Forelimb muscle (tissue), 1 donor: ENCODE measurements around the gene LSG1. TPM values are rescaled to one million over a fixed set of nuclear protein-coding genes. Genes with fewer than 3 reads are reported as not detected.

Experiments used
- DNase-seq: peaks from one replicate; pipeline ENCODE4 v3.0.0-alpha.2; 2013; ENCODE audit warnings: low read depth
- polyA plus RNA-seq: library from polyadenylated mRNA; unstranded; fragments of 120-200 nt; gene quantifications from one replicate; pipeline ENCODE4 v1.2.1, GENCODE V29; 2013; ENCODE audit not compliant: insufficient read length

Gene LSG1
- polyA plus RNA-seq = 24.9 TPM

- peak; percentile 94 for DNase-seq
Observed at GRCh38 chr3:194671900-194672808, at the start of gene LSG1. LSG1 (minus strand) TSS chr3:194672191; CDS start chr3:194672162, 29 bp downstream.

GRCh38 chr3:194720048-194720447 lies 48.1 kb upstream of the LSG1 start:
- no peak for DNase-seq

DNA sequence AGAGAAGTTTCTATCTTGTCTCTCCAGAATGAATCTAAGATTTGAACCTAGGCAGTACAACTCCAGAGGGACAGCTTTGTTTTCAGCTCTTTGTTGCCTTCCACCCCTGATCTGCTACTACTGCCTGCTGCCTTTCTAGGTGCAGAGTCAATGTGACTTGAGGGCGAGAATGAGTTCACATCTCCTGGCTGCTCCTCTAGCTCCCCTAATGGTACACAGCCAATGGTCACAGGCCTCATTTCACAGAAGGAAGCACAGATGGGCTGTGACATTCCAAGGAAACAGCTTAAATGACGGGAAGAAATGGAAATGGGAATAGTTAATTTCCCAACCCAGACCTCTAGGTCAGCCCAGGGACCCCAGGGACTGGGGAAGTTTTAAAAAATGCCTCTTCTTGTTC lies 46.1 kb upstream of the LSG1 start:
- no peak for DNase-seq

DNA sequence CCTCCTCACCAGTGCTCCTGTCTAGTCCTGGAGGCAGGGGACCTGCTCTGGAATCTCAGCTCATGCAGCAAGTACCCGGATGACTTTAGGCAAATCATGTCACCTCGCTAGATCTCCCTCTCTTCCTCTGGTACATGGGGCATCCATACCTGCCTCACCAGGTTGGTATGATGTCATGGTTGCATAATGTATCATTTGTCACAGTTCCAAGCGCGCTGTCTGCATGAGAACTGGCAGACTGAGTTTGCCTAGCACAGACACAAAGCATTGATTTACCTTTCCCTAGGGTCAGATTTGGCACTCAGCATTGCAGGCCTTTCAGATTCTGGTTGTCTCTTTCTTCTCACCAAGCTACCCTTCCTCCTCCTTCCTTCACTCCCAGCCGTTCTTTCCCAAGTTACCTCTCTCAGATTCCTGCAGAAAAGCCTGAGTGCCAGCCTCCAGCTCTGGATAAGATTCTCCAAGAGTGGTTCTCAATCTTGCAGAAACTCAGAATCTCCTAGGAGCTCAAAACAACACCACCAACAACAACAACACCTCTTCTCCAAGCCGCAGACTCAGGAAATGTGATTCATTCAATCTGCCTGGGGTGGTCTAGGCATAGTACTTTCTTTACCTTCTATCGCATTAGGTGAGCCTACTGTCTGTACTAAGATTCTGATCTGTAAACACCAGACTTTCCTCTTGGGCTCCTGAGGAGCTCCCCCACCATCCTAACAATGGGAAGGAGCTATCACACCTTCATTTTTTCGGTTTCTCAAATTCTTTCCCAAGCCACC lies 43.2 kb upstream of the LSG1 start:
- DNase-seq = no peak

- no peak for DNase-seq
Observed at GRCh38 chr3:194714564-194714963, 42.6 kb upstream of the LSG1 start.

DNA sequence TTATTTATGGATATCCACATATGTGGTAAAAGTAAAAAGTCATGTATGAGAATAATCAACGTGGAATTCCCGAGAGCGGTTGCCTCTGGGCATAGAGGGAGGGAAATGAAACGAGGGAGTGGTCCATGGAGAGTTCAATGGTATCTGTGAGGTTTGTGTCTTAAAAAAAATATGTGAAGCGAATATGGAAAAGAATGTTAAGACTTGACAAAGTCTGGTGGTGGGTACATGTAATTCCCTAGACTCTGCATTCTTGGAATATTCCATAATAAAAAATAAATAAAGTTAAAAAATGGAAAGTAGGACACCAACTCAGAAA lies 42.1 kb upstream of the LSG1 start:
- no peak for DNase-seq

- DNase-seq = no peak
Observed at GRCh38 chr3:194713299-194714136, 41.5 kb upstream of the LSG1 start.

- no peak for DNase-seq
Observed at GRCh38 chr3:194711913-194712312, 39.9 kb upstream of the LSG1 start.

DNA sequence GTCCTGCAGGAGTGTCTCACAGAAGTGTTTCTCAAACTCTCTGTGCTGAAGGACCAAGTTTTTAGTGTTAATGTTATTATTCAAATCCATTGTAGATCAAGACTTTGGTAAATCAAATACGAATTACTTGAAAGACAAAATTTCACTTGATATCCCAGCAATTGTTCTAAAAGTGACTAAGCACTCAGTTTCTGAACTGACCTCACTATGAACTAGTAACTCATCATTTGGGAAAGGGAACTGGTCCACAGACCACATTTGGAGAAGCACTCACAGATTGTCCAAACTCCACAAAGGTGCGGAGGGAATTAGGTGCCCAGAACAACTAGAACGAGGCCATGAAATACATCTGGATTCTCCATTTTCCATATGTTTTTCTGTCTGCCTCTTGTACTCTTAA lies 39.3 kb upstream of the LSG1 start:
- DNase-seq = no peak

- no peak for DNase-seq
Observed at GRCh38 chr3:194707147-194707540, 35.2 kb upstream of the LSG1 start.

GRCh38 chr3:194705761-194706160 lies 33.8 kb upstream of the LSG1 start:
- no peak for DNase-seq

- DNase-seq = no peak
Observed at GRCh38 chr3:194705227-194705626, 33.2 kb upstream of the LSG1 start.

GRCh38 chr3:194702545-194702944 lies 30.6 kb upstream of the LSG1 start:
- DNase-seq = no peak

- no peak for DNase-seq
Observed at GRCh38 chr3:194696702-194697101, 24.7 kb upstream of the LSG1 start.

GRCh38 chr3:194691481-194692283 lies 19.7 kb upstream of the LSG1 start:
- no peak for DNase-seq

DNA sequence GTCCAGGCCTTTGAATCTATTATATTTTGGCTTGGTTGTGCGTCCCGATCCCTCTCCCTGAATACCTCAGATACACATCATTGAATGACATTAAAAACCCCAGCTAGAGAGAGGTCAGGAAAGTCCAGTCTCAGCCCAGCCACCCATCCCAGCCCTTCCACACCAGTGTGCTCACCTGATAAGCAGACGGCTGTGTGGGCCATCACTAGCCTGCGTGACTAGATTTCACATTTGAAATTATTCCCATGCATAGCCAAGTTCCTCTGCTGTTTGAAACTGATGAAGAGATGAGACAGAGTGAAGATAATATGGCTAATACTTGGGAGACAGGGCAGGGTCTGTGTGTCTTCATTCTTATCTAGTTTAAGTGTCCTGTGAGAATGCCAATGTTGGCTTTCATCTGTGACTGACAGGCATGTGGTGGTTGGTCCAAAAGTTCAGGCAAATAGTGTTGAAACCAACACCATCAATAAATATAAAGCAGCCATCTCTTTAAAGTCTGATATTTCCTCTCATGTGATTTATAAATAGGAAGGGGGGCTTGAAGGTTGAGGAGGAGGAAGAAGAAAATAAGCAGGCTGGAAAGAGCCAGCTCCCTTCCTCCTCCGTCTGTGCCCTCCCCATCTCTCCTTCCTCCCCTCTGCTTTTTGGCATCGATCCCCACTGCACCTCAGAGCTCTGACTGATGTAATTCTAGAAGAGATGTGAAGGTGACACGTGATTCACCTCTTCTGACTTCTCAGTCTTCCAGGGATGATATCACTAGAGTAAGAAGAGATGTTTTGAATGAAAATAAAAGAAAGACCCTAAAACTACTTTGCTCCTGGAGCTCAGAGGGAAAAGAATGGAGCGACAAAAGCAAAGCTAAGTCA lies 18.7 kb upstream of the LSG1 start:
- DNase-seq = no peak

DNA sequence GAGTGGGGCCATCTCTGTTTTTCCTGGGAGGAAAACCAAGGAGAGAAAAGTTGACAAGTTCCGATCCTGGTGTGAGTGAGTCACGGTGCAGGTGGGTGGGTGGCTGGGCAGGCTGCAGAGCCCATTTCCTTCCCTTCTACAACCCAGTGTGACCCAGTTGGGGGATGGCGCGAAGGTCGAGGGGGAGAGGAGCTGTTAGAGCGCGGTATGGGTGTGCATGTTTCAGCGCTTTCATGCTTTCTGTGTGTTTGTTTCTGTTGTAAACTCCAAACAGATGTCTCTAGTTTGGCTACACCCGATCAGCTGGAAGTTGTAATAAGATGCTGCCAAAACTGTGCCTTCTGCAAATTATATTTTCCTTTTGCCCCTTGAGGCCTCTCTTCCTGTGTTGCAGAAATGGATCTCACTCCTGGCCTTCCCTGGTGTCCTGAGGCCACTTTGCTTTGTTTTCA lies 17.5 kb upstream of the LSG1 start:
- DNase-seq = no peak

GRCh38 chr3:194688946-194689345 lies 17.0 kb upstream of the LSG1 start:
- no peak for DNase-seq

- no peak for DNase-seq
Observed at GRCh38 chr3:194688200-194688740, 16.3 kb upstream of the LSG1 start.
